NT2/D1 (cell line): ENCODE data around the gene ITPK1.

ENCODE experiments used
- SUZ12 ChIP-seq: IDR thresholded peaks from 2 replicates; pipeline ENCODE4 v1.6.1; 2011; ENCODE audit not compliant: insufficient read length, insufficient read depth; ENCODE audit errors: extremely low read depth
- ZNF274 ChIP-seq: IDR thresholded peaks from 2 replicates; pipeline ENCODE4 v1.6.1; 2011; ENCODE audit warnings: mild to moderate bottlenecking, low read depth, low read length

DNA sequence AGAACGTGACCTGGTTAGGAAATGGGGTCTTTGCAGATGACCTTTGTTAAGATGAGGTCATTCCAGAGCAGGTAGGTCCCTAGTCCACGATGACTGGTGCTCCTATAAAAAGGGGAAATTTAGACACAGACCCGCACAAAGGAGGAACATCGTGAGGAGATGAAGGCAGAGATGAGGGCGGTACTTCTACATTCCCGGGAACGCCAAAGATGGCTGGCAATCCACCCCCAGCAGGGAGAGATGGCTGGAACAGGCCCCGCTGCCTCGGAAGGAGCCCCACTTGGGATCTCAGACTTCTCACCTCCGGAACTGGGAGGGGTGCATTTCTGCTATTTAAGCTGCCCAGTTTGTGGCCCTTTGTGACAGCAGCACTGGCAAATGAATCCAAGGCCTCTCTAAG is 85.0 kb downstream of the ITPK1 start:
- TF ChIP-seq ZNF274, result no peak
- no peak for TF ChIP-seq SUZ12
